Panc1 (cell line): ENCODE results near the gene NDN. TPM values are rescaled to one million over a fixed set of nuclear protein-coding genes. Genes with fewer than 3 reads are reported as not detected.

Experiments used
- ATAC-seq: fragments of 200-7000 bp; cut with Tn5 transposase; 2 replicates; pipeline ENCODE4 v1.9.1; 2020; ENCODE audit warnings: mild to moderate bottlenecking, moderate library complexity
- BruUV-seq: library from RNA; stranded (reverse); fragments of 400-500 nt; replicated peaks from 2 replicates; lab custom pipeline; 2021; lab: Mats Ljungman, UMichigan
- CTCF ChIA-PET: fragments of 300-600 bp; sonication (Branson Sonifier 250); formaldehyde crosslinking; loops from one replicate; lab custom pipeline; 2022; ENCODE audit warnings: antibody characterized with exemption; lab: Charles Lee
- POLR2A ChIA-PET: fragments of 300-600 bp; sonication (Branson Sonifier 250); formaldehyde crosslinking; loops from one replicate; lab custom pipeline; 2022; ENCODE audit warnings: antibody characterized with exemption; lab: Charles Lee
- DNase-seq: peaks from one replicate; pipeline ENCODE4 v3.0.0-alpha.2; 2010; ENCODE audit warnings: low read depth, low spot score
- H3K27ac ChIP-seq: 2 replicates; pipeline ENCODE4 v1.5.1; 2011; ENCODE audit warnings: mild to moderate bottlenecking, low read length, inconsistent platforms
- H3K27me3 ChIP-seq: fragments of 200-500 bp; sonication (Bioruptor generic); 2 replicates; pipeline ENCODE4 v1.6.0; 2014; ENCODE audit warnings: low read length, inconsistent platforms; ENCODE audit not compliant: control insufficient read depth, insufficient read depth
- H3K36me3 ChIP-seq: fragments of 200-500 bp; sonication (Bioruptor generic); 2 replicates; pipeline ENCODE4 v1.5.1; 2014; ENCODE audit warnings: inconsistent platforms, mild to moderate bottlenecking, low read length, moderate library complexity; ENCODE audit not compliant: control insufficient read depth, insufficient read depth
- H3K4me1 ChIP-seq: 2 replicates; pipeline ENCODE4 v1.5.1; 2011; ENCODE audit warnings: inconsistent platforms, mild to moderate bottlenecking, low read length, moderate library complexity; ENCODE audit not compliant: control insufficient read depth, insufficient read depth
- H3K4me3 ChIP-seq, 2 experiments: 2 replicates each; pipeline ENCODE4 v1.5.1; 2011 to 2012; ENCODE audit warnings: low read depth in 2 of 2, low read length in 2 of 2, mild to moderate bottlenecking in 2 of 2, inconsistent platforms in 1 of 2, moderate library complexity in 1 of 2
- H3K9me3 ChIP-seq: fragments of 200-500 bp; sonication (Bioruptor generic); 2 replicates; pipeline ENCODE4 v1.5.1; 2014; ENCODE audit warnings: low read depth, mild to moderate bottlenecking, inconsistent platforms, low read length, moderate library complexity; ENCODE audit not compliant: control insufficient read depth, insufficient read depth
- POLR2AphosphoS5 ChIP-seq: IDR thresholded peaks from 2 replicates; pipeline ENCODE4 v1.6.1; 2012; ENCODE audit warnings: mild to moderate bottlenecking, low read depth, low read length, moderate library complexity
- SIN3A ChIP-seq: IDR thresholded peaks from 2 replicates; pipeline ENCODE4 v1.6.1; 2012; ENCODE audit warnings: low read depth, mild to moderate bottlenecking, low read length, moderate library complexity, borderline replicate concordance; ENCODE audit not compliant: insufficient read depth
- TCF7L2 ChIP-seq: IDR thresholded peaks from 2 replicates; pipeline ENCODE4 v1.6.1; 2011; ENCODE audit warnings: mild to moderate bottlenecking, low read depth, low read length, inconsistent platforms
- in situ Hi-C: cut with HindIII; loops from 2 replicates; pipeline ENCODE4 v1.10.0; 2016; ENCODE audit warnings: low sequenced_read_pairs, low pct_unique_long_range_greater_than_20kb
- intact Hi-C: fragments of 100-400 bp; cut with micrococcal nuclease; formaldehyde crosslinking; loops from one replicate; pipeline ENCODE4 v1.10.0; 2022; ENCODE audit not compliant: unreplicated experiment
- total RNA-seq: library from RNA; stranded (reverse); gene quantifications from one replicate; pipeline ENCODE4 v1.2.1, GENCODE V29; 2021; ENCODE audit not compliant: unreplicated experiment
- TF ChIP-seq, protein P1 (sequence below), 2 experiments: IDR thresholded peaks; 2 replicates each; pipeline ENCODE4 v1.6.1; 2011 to 2012; ENCODE audit warnings: low read depth in 2 of 2, control low read depth in 1 of 2, low read length in 1 of 2, mild to moderate bottlenecking in 1 of 2, moderate library complexity in 1 of 2; ENCODE audit not compliant: insufficient read depth in 1 of 2
- TF ChIP-seq, protein P2 (sequence below): fragments of 450-650 bp; IDR thresholded peaks from 2 replicates; pipeline ENCODE4 v1.5.1; 2017; ENCODE audit warnings: mild to moderate bottlenecking

Gene NDN
- total RNA-seq, 1 experiment from 2014 or later = not detected

- intact Hi-C loops (no loop called here), in situ Hi-C loops (no loop called here)
- no peaks in the 10 kb centered on the region for H3K9me3 ChIP-seq
- H3K27ac ChIP-seq = no peak overlapping the region
- no peak overlapping the region for H3K4me3 ChIP-seq
- ATAC-seq = no peak
- no peaks in the 10 kb centered on the region for H3K36me3 ChIP-seq
- ChIA-PET CTCF (no interaction called here), POLR2A (no interaction called here)
- no peak for TF ChIP-seq TCF7L2
- TF ChIP-seq, protein P1, sequence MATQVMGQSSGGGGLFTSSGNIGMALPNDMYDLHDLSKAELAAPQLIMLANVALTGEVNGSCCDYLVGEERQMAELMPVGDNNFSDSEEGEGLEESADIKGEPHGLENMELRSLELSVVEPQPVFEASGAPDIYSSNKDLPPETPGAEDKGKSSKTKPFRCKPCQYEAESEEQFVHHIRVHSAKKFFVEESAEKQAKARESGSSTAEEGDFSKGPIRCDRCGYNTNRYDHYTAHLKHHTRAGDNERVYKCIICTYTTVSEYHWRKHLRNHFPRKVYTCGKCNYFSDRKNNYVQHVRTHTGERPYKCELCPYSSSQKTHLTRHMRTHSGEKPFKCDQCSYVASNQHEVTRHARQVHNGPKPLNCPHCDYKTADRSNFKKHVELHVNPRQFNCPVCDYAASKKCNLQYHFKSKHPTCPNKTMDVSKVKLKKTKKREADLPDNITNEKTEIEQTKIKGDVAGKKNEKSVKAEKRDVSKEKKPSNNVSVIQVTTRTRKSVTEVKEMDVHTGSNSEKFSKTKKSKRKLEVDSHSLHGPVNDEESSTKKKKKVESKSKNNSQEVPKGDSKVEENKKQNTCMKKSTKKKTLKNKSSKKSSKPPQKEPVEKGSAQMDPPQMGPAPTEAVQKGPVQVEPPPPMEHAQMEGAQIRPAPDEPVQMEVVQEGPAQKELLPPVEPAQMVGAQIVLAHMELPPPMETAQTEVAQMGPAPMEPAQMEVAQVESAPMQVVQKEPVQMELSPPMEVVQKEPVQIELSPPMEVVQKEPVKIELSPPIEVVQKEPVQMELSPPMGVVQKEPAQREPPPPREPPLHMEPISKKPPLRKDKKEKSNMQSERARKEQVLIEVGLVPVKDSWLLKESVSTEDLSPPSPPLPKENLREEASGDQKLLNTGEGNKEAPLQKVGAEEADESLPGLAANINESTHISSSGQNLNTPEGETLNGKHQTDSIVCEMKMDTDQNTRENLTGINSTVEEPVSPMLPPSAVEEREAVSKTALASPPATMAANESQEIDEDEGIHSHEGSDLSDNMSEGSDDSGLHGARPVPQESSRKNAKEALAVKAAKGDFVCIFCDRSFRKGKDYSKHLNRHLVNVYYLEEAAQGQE (IDR thresholded peaks at IDR 0.05; ENCODE audit: insufficient read depth in 1 of 2, low read depth in 2 of 2, low read length in 1 of 2) = no peak
- TF ChIP-seq POLR2AphosphoS5 = no peak
- TF ChIP-seq, protein P2, sequence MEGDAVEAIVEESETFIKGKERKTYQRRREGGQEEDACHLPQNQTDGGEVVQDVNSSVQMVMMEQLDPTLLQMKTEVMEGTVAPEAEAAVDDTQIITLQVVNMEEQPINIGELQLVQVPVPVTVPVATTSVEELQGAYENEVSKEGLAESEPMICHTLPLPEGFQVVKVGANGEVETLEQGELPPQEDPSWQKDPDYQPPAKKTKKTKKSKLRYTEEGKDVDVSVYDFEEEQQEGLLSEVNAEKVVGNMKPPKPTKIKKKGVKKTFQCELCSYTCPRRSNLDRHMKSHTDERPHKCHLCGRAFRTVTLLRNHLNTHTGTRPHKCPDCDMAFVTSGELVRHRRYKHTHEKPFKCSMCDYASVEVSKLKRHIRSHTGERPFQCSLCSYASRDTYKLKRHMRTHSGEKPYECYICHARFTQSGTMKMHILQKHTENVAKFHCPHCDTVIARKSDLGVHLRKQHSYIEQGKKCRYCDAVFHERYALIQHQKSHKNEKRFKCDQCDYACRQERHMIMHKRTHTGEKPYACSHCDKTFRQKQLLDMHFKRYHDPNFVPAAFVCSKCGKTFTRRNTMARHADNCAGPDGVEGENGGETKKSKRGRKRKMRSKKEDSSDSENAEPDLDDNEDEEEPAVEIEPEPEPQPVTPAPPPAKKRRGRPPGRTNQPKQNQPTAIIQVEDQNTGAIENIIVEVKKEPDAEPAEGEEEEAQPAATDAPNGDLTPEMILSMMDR = no peak
- TF ChIP-seq SIN3A = no peak
- DNase-seq = no peak
- no TSS peak for BruUV-seq
- no peaks in the 10 kb centered on the region for H3K27me3 ChIP-seq
- no peaks in the 10 kb centered on the region for H3K4me1 ChIP-seq
Observed at GRCh38 chr15:23671481-23671880, 15.6 kb downstream of the NDN start.

GRCh38 chr15:23670970-23671369 lies 16.1 kb downstream of the NDN start:
- POLR2A ChIA-PET = no interaction called here
- no peaks in the 10 kb centered on the region for H3K36me3 ChIP-seq
- intact Hi-C loops = no loop called here
- no peak for ATAC-seq
- CTCF ChIA-PET = no interaction called here
- no peaks in the 10 kb centered on the region for H3K9me3 ChIP-seq
- H3K27ac ChIP-seq = no peak overlapping the region
- H3K27me3 ChIP-seq = no peaks in the 10 kb centered on the region
- TF ChIP-seq, protein P1 (IDR thresholded peaks at IDR 0.05; ENCODE audit: insufficient read depth in 1 of 2, low read depth in 2 of 2, low read length in 1 of 2) = no peak
- TF ChIP-seq, protein P2 = no peak
- TF ChIP-seq SIN3A = no peak
- TF ChIP-seq POLR2AphosphoS5 = no peak
- no peak for TF ChIP-seq TCF7L2
- H3K4me1 ChIP-seq = no peaks in the 10 kb centered on the region
- no TSS peak for BruUV-seq
- no peak for DNase-seq
- H3K4me3 ChIP-seq = no peak overlapping the region
- in situ Hi-C loops = no loop called here
